ENCODE data around the gene LCE1A. TPM values are rescaled to one million over a fixed set of nuclear protein-coding genes. Genes with fewer than 3 reads are reported as not detected.

Gene LCE1A
- total and polyA plus RNA-seq, 4 donors = not detected

DNA sequence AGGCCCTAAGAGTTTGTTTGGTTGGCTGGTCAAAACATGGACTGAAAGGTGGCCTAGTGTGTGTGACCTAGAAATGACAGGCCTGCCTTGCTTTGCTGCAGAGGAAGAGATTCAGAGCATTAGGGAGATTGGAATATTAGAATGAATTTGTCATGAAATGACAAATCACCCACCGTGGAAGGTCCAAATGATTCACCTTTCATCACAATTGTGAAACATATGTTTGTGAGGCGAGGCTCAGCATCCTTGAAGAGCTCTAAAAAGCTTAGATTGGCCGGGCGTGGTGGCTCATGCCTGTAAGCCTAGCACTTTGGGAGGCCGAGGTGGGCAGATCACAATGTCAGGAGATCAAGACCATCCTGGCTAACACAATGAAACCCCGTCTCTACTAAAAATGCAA is 10.0 kb upstream of the LCE1A start:
- Histone ChIP-seq H3K9ac (ENCODE audit: low read depth in 1 of 2, low read length in 2 of 2) (no peak overlapping the region), H3K27ac (ENCODE audit: low read depth in 1 of 2, low read length in 2 of 2) (no peak overlapping the region), H3K27me3 (ENCODE audit: control insufficient read depth in 4 of 4, insufficient read depth in 4 of 4, low read length in 3 of 4) (no peaks in the 10 kb centered on the region), H3K9me3 (ENCODE audit: control insufficient read depth in 4 of 4, low read length in 3 of 4) (peaks cover 0 to 4% (median 0%) of the 10 kb centered on the region in 4 donors), H3K36me3 (ENCODE audit: control insufficient read depth in 4 of 4, insufficient read depth in 3 of 4, low read depth in 1 of 4, low read length in 3 of 4) (no peaks in the 10 kb centered on the region), H3K4me3 (ENCODE audit: low read depth in 1 of 3, low read length in 3 of 3) (no peak overlapping the region), H3K4me1 (ENCODE audit: control insufficient read depth in 4 of 4, insufficient read depth in 4 of 4, low read length in 3 of 4) (no peaks in the 10 kb centered on the region)
- DNase-seq (ENCODE audit: low spot score) = no peak
- 90% methylated on average over 6 of the region's 6 CpGs for WGBS
- no peak for TF ChIP-seq TAF1 (conservative IDR thresholded peaks at IDR 0.05)
- no peak for TF ChIP-seq NR2F2 (IDR thresholded peaks at IDR 0.05)
- TF ChIP-seq HNF4A (conservative IDR thresholded peaks at IDR 0.05) = no peak
- TF ChIP-seq RAD21 (IDR thresholded peaks at IDR 0.05) = no peak
- no peak for TF ChIP-seq CTCF (IDR thresholded peaks at IDR 0.05; ENCODE audit: low read depth, low read length, missing input control)
- TF ChIP-seq ZBTB33 (IDR thresholded peaks at IDR 0.05) = no peak
- no peak for TF ChIP-seq SP1 (IDR thresholded peaks at IDR 0.05)
- no peak for TF ChIP-seq JUND (IDR thresholded peaks at IDR 0.05)
- TF ChIP-seq GABPA (IDR thresholded peaks at IDR 0.05 in 1 of 2, conservative IDR thresholded peaks at IDR 0.05 in 1 of 2) = no peak
- TF ChIP-seq, protein P1, sequence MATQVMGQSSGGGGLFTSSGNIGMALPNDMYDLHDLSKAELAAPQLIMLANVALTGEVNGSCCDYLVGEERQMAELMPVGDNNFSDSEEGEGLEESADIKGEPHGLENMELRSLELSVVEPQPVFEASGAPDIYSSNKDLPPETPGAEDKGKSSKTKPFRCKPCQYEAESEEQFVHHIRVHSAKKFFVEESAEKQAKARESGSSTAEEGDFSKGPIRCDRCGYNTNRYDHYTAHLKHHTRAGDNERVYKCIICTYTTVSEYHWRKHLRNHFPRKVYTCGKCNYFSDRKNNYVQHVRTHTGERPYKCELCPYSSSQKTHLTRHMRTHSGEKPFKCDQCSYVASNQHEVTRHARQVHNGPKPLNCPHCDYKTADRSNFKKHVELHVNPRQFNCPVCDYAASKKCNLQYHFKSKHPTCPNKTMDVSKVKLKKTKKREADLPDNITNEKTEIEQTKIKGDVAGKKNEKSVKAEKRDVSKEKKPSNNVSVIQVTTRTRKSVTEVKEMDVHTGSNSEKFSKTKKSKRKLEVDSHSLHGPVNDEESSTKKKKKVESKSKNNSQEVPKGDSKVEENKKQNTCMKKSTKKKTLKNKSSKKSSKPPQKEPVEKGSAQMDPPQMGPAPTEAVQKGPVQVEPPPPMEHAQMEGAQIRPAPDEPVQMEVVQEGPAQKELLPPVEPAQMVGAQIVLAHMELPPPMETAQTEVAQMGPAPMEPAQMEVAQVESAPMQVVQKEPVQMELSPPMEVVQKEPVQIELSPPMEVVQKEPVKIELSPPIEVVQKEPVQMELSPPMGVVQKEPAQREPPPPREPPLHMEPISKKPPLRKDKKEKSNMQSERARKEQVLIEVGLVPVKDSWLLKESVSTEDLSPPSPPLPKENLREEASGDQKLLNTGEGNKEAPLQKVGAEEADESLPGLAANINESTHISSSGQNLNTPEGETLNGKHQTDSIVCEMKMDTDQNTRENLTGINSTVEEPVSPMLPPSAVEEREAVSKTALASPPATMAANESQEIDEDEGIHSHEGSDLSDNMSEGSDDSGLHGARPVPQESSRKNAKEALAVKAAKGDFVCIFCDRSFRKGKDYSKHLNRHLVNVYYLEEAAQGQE (IDR thresholded peaks at IDR 0.05) = no peak
- TF ChIP-seq EGR1 (IDR thresholded peaks at IDR 0.05; ENCODE audit: low read depth in 2 of 2) = no peak
- TF ChIP-seq RXRA (IDR thresholded peaks at IDR 0.05) = no peak
- no peak for TF ChIP-seq MAX (IDR thresholded peaks at IDR 0.05)
- no peak for TF ChIP-seq FOXA1 (IDR thresholded peaks at IDR 0.05)
- TF ChIP-seq HNF4G (IDR thresholded peaks at IDR 0.05) = no peak
- TF ChIP-seq, protein P2, sequence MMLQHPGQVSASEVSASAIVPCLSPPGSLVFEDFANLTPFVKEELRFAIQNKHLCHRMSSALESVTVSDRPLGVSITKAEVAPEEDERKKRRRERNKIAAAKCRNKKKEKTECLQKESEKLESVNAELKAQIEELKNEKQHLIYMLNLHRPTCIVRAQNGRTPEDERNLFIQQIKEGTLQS (IDR thresholded peaks at IDR 0.05) = no peak
- TF ChIP-seq FOXA2 (IDR thresholded peaks at IDR 0.05) = no peak

DNA sequence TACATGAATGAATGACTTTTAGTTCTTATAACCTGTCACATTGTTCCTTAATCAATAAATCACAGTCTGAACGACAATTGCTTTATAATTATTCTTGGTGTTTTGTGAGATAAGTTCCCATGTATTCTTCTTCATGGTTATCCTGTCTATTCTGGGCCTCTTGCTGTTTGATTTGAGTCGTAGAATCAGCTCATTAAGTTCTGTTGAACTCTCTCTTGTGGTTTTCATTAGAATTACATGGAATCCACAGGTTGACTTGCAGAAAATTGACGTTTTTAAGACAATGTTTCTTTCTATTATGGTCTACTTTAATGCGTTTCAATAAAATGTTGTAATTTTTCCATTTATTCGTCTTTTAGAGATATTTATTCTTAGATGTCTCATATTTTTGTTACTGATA is 4.0 kb upstream of the LCE1A start:
- H3K4me1 ChIP-seq (ENCODE audit: control insufficient read depth in 4 of 4, insufficient read depth in 4 of 4, low read length in 3 of 4) = no peaks in the 10 kb centered on the region
- no peak overlapping the region for H3K4me3 ChIP-seq (ENCODE audit: low read depth in 1 of 3, low read length in 3 of 3)
- peaks cover 0 to 4% (median 0%) of the 10 kb centered on the region in 4 donors for H3K9me3 ChIP-seq (ENCODE audit: control insufficient read depth in 4 of 4, low read length in 3 of 4)
- no peak overlapping the region for H3K27ac ChIP-seq (ENCODE audit: low read depth in 1 of 2, low read length in 2 of 2)
- WGBS = 34% methylated on average over 5 of the region's 5 CpGs
- no peaks in the 10 kb centered on the region for H3K36me3 ChIP-seq (ENCODE audit: control insufficient read depth in 4 of 4, insufficient read depth in 3 of 4, low read depth in 1 of 4, low read length in 3 of 4)
- TF ChIP-seq CTCF (IDR thresholded peaks at IDR 0.05; ENCODE audit: low read depth, low read length, missing input control) (peak; percentile 10), RAD21 (IDR thresholded peaks at IDR 0.05) (peak in 1 of 2 donors; percentile 54), MAX (IDR thresholded peaks at IDR 0.05) (no peak), RXRA (IDR thresholded peaks at IDR 0.05) (no peak)
- DNase-seq (ENCODE audit: low spot score) = no peak
- peaks cover 0 to 6% (median 0%) of the 10 kb centered on the region in 4 donors for H3K27me3 ChIP-seq (ENCODE audit: control insufficient read depth in 4 of 4, insufficient read depth in 4 of 4, low read length in 3 of 4)
- no peak overlapping the region for H3K9ac ChIP-seq (ENCODE audit: low read depth in 1 of 2, low read length in 2 of 2)
